Measurements from ENCODE around the gene AGPAT3. TPM values are rescaled to one million over a fixed set of nuclear protein-coding genes. Genes with fewer than 3 reads are reported as not detected.

The AGPAT3 gene
- total RNA-seq, 4 donors from 2014 or later: 40.6 to 80.5 (median 65.3) TPM

- Histone ChIP-seq H3K36me3 (peaks cover 16 to 24% of the 10 kb centered on the region in 2 donors), H3K4me1 (peaks cover 0 to 4% of the 10 kb centered on the region in 2 donors), H3K4me3 (replicated peaks in 1 of 3) (no peak overlapping the region), H3K27me3 (no peaks in the 10 kb centered on the region), H3K27ac (no peak overlapping the region), H3K9me3 (no peaks in the 10 kb centered on the region)
- TF ChIP-seq POLR2A (IDR thresholded peaks at IDR 0.05): no peak
- no peak for TF ChIP-seq CTCF (IDR thresholded peaks at IDR 0.05)
- DNase-seq: no peak
- 84 to 86% methylated on average over 15 to 16 of the region's 16 CpGs for WGBS, 2 donors
- intact Hi-C loops (cut with DNase I): no loop called here
These were observed 109.9 kb downstream of the AGPAT3 start for GRCh38 chr21:43974791-43975468.

- no peak overlapping the region for H3K27ac ChIP-seq
- H3K36me3 ChIP-seq: peaks cover 15 to 21% of the 10 kb centered on the region in 2 donors
- no peaks in the 10 kb centered on the region for H3K9me3 ChIP-seq
- no peaks in the 10 kb centered on the region for H3K27me3 ChIP-seq
- 26 to 30% methylated on average over 24 of the region's 24 CpGs for WGBS, 2 donors
- peak; percentile 83 to 87 for DNase-seq
- intact Hi-C loops (cut with DNase I): loop anchor here (2.0 kb wide), 1 partner anchor 165 kb away; no protein-coding TSS in a partner anchor
- TF ChIP-seq POLR2A (IDR thresholded peaks at IDR 0.05) (no peak), CTCF (IDR thresholded peaks at IDR 0.05) (peak; percentile 82 to 96 (median 90))
- H3K4me3 ChIP-seq (replicated peaks in 1 of 3): no peak overlapping the region
- H3K4me1 ChIP-seq: peaks cover 0 to 4% of the 10 kb centered on the region in 2 donors
These were observed 110.6 kb downstream of the AGPAT3 start for GRCh38 chr21:43975469-43976098.

- intact Hi-C loops (cut with DNase I): loop anchor here (2.0 kb wide), 1 partner anchor 166 kb away; no protein-coding TSS in a partner anchor
- peak; percentile 53 to 56 for DNase-seq
- peaks cover 16% of the 10 kb centered on the region in 2 donors for H3K36me3 ChIP-seq
These were observed 111.6 kb downstream of the AGPAT3 start for GRCh38 chr21:43976661-43977060.

GRCh38 chr21:43978060-43978459 lies 113.0 kb downstream of the AGPAT3 start:
- TF ChIP-seq CTCF (IDR thresholded peaks at IDR 0.05) (no peak), POLR2A (IDR thresholded peaks at IDR 0.05) (no peak)
- DNase-seq: no peak
- Histone ChIP-seq H3K27me3 (no peaks in the 10 kb centered on the region), H3K9me3 (no peaks in the 10 kb centered on the region), H3K27ac (no peak overlapping the region), H3K4me1 (peaks cover 0 to 4% of the 10 kb centered on the region in 2 donors), H3K4me3 (replicated peaks in 1 of 3) (no peak overlapping the region), H3K36me3 (peaks cover 18 to 20% of the 10 kb centered on the region in 2 donors)
- WGBS, 2 donors: 98% methylated on average over 10 of the region's 10 CpGs
- intact Hi-C loops (cut with DNase I): no loop called here

More at GRCh38 chr21:43976661-43977060, 111.6 kb downstream of the AGPAT3 start:
- H3K4me1 ChIP-seq: peaks cover 0 to 4% of the 10 kb centered on the region in 2 donors
- TF ChIP-seq CTCF (IDR thresholded peaks at IDR 0.05) (no peak), POLR2A (IDR thresholded peaks at IDR 0.05) (no peak)
- H3K27me3 ChIP-seq: no peaks in the 10 kb centered on the region
- no peak overlapping the region for H3K4me3 ChIP-seq (replicated peaks in 1 of 3)
- peak overlapping the region in 1 of 3 donors; percentile 13 for H3K27ac ChIP-seq
- 56 to 68% methylated on average over 9 of the region's 9 CpGs for WGBS, 2 donors
- H3K9me3 ChIP-seq: no peaks in the 10 kb centered on the region

GRCh38 chr21:43979654-43980053 lies 114.6 kb downstream of the AGPAT3 start:
- H3K36me3 ChIP-seq: peaks cover 18 to 20% of the 10 kb centered on the region in 2 donors
- no peaks in the 10 kb centered on the region for H3K9me3 ChIP-seq
- H3K27me3 ChIP-seq: no peaks in the 10 kb centered on the region
- intact Hi-C loops (cut with DNase I): no loop called here
- peak; percentile 57 to 58 for DNase-seq
- H3K4me1 ChIP-seq: peaks cover 0 to 4% of the 10 kb centered on the region in 2 donors
- WGBS, 2 donors: 64 to 66% methylated on average over 7 of the region's 7 CpGs
- H3K4me3 ChIP-seq (replicated peaks in 1 of 3): no peak overlapping the region
- no peak overlapping the region for H3K27ac ChIP-seq
- TF ChIP-seq CTCF (IDR thresholded peaks at IDR 0.05) (no peak), POLR2A (IDR thresholded peaks at IDR 0.05) (no peak)
